LNCAP (cell line): Measurements from ENCODE around the gene TOGARAM2.

ENCODE experiments used
- TF ChIP-seq, protein P1 (sequence below): fragments of 450-650 bp; IDR thresholded peaks from 2 replicates; pipeline ENCODE4 v1.5.1; 2017; ENCODE audit warnings: mild to moderate bottlenecking

The TOGARAM2 gene

DNA sequence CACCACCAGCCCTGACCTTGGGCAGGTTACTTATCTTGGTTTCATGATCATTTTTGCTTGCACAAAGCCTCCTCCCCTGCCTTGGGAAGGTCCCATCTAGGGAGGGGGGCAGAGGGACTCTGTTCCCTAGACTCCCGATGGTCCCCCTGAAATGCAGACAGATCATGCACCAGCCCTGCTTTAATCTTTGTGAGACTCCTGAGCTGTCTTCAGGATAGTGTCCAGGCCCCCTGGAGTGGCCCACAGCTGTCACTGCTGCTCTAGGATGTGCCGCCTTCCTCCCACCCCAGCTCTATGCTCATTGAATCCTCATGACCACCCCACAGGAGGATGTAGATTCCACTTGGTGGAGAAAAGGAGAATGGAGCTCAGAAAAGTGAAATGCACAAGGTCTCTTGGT lies 65.2 kb downstream of the TOGARAM2 start:
- TF ChIP-seq, protein P1, sequence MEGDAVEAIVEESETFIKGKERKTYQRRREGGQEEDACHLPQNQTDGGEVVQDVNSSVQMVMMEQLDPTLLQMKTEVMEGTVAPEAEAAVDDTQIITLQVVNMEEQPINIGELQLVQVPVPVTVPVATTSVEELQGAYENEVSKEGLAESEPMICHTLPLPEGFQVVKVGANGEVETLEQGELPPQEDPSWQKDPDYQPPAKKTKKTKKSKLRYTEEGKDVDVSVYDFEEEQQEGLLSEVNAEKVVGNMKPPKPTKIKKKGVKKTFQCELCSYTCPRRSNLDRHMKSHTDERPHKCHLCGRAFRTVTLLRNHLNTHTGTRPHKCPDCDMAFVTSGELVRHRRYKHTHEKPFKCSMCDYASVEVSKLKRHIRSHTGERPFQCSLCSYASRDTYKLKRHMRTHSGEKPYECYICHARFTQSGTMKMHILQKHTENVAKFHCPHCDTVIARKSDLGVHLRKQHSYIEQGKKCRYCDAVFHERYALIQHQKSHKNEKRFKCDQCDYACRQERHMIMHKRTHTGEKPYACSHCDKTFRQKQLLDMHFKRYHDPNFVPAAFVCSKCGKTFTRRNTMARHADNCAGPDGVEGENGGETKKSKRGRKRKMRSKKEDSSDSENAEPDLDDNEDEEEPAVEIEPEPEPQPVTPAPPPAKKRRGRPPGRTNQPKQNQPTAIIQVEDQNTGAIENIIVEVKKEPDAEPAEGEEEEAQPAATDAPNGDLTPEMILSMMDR, result no peak

DNA sequence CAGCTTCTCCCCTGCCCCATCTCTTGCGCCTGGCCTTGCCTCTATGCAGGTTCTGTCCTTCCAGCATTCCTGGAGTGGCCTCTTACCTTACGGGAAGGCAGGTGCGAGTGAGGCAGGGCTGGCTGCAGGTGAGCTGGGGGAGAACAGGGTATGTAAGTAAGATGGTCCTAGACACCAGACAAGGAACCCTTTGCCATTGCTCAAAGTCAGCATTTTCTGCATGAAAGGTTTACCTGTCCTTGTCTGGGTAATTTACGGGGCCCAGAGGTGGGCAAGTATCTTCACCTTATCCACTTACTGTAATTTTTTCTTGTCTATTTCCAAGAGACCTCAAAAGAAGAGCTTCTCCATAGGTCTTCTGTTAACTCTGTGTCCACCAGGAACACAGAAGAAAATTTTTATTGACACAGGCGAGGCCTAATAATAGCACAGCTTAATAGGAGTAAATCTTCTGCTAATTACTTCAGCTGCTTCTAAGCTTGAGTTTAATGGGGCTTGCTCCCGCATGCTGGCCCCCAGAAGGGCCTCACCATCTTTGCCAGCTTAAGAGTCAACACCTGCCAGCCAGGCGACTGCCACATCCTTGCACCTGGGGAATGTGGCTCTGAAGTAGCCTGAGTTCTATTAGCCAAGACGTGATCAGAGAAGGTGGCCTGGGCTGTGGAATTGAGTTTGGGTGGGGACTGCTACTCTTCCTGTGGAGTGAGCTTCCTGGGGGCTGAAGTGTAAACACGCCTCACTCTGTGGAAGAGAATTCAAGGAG lies 66.2 kb downstream of the TOGARAM2 start:
- TF ChIP-seq, protein P1, result no peak

- TF ChIP-seq, protein P1, result no peak
These were observed 69.5 kb downstream of the TOGARAM2 start for GRCh38 chr2:29050591-29050990.

DNA sequence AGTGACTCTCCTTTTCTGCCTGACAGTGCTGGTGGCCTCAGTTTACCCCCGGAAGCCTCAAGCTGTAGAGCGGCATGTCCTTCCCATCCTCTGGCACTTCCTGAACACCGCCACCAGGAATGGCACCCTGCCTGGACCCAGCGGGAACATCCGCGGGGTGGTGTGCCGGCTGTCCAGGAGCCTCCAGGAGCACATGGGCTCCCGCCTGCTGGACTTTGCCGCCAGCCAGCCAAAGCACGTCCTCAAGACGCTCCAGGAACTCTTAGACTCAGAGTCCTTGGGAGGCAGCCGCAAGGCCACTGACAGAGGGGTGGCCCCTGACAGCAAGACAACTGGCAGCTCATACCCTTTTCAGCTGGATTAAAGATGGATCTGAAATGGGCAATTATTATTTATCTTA lies 70.6 kb downstream of the TOGARAM2 start:
- TF ChIP-seq, protein P1, result no peak

DNA sequence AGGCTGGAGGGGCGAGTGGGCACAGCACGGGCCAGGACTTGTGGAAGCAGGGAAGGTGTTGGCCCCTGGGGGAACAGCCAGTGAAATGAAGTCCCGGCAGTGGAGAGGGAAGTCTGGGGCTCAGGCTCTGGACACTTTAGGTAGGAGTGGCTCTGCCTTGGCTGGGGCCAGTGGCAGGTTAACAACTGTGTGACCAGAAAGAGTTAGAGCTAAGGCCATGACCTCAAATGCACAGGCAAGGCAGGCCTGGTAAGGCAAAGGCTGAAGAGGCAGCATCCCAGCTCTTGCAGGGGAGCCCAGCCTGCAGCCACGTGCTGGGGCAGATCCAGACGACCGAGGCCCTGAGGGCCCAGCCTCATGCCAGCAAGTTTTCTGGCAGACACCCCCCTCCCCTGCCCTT lies 71.7 kb downstream of the TOGARAM2 start:
- TF ChIP-seq, protein P1, result no peak

DNA sequence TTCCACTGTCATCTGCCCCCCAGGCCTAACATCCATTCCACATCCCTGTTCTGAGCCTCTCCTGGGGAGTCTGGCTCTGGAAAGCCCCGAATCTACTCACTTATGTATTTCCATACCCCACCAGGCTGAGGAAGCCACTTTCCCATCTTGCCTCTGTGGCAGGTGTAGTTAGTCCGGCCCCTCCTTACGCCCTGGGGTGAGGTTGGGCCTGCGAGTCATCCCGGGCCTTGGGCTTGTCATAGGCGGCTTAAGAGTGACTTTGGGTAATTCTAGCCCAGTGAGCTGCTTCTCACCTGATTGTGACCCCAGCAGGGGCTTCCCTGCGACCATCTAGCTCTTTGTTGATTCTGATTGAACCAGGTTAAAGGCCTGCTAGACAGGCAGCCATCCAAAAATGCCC lies 72.1 kb downstream of the TOGARAM2 start:
- TF ChIP-seq, protein P1, result no peak

DNA sequence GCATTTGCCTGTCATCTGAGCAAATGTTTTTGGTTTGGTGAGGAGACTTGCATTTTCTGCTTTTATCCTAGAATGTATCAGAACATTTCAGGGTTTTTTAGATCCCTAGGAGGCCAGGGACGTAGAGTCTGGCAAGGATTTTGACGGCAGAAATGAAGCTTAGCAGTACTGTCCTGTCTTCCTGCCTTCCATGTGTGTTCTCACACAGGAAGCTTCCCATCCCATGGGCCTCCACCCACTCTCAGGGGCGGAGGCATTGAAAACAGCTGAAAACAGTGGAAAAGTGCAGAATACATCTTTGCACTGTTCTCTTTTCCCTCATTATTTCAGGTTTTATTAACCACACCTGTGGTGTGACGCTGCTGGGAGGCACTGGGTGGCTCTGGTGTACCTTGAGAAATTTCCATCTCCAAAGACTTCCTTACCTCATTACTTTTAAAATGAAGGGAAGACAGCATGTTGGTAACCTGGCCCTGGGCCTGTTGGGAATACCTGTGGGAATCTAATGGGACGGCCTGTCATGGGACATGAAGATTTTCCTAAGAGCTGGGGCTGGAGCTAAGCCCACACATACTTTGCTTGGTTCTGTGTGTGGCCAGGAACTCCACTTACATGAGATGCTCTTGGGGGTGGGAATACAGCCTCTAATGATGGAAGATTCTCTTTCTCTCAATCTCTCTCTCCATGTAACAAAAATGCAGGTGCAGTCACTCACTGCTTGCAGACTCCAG lies 72.7 kb downstream of the TOGARAM2 start:
- TF ChIP-seq, protein P1, result no peak; the same call in 1 of the 2 replicates
